HG03442 (cell line): ENCODE measurements around the gene ADD1.
"Not testable (repeated sequence)": the region's sequence is repeated elsewhere in the genome, so short reads cannot be mapped to it uniquely, and the experiment has no call there.

Experiments used
- ATAC-seq: cut with Tn5 transposase; IDR thresholded peaks from one replicate; pipeline ENCODE4 v1.9.1; 2021; ENCODE audit warnings: mild to moderate bottlenecking, moderate library complexity; ENCODE audit not compliant: unreplicated experiment

ADD1 gene

GRCh38 chr4:2942037-2942531 lies 98.4 kb downstream of the ADD1 start:
- no peak for ATAC-seq

- ATAC-seq: no peak
Measured at GRCh38 chr4:2942532-2943363, 99.1 kb downstream of the ADD1 start.

- ATAC-seq: no peak
Measured at GRCh38 chr4:2943364-2944090, 99.9 kb downstream of the ADD1 start.

- ATAC-seq: no peak
Measured at GRCh38 chr4:2944091-2944482, 100.4 kb downstream of the ADD1 start.

- no peak for ATAC-seq
Measured at GRCh38 chr4:2944586-2945526, 101.2 kb downstream of the ADD1 start.

GRCh38 chr4:2945619-2946604 lies 102.3 kb downstream of the ADD1 start:
- not testable (repeated sequence) for ATAC-seq

GRCh38 chr4:2946812-2947600 lies 103.4 kb downstream of the ADD1 start:
- no peak for ATAC-seq

- ATAC-seq: no peak
Measured at GRCh38 chr4:2947926-2948325, 104.3 kb downstream of the ADD1 start.

- ATAC-seq: no peak
Measured at GRCh38 chr4:2948895-2949781, 105.5 kb downstream of the ADD1 start.

- no peak for ATAC-seq
Measured at GRCh38 chr4:2949782-2950125, 106.1 kb downstream of the ADD1 start.

GRCh38 chr4:2950221-2950989 lies 106.8 kb downstream of the ADD1 start:
- ATAC-seq: no peak

- no peak for ATAC-seq
Measured at GRCh38 chr4:2953496-2953895, 109.9 kb downstream of the ADD1 start.

GRCh38 chr4:2954358-2955185 lies 110.9 kb downstream of the ADD1 start:
- ATAC-seq: peak; percentile 60

GRCh38 chr4:2955186-2956044 lies 111.8 kb downstream of the ADD1 start:
- not testable (repeated sequence) for ATAC-seq

- no peak for ATAC-seq
Measured at GRCh38 chr4:2958446-2958845, 114.8 kb downstream of the ADD1 start.
